Aorta (tissue), 5 donors: ENCODE data around the gene SEMA6B. TPM values are rescaled to one million over a fixed set of nuclear protein-coding genes. Genes with fewer than 3 reads are reported as not detected.
"Not testable (repeated sequence)": the region's sequence is repeated elsewhere in the genome, so short reads cannot be mapped to it uniquely, and the experiment has no call there.

Experiments used
- ATAC-seq: fragments of 200-7000 bp; cut with Tn5 transposase; one replicate; pipeline ENCODE4 v1.9.1; 2022; ENCODE audit warnings: moderate library complexity; ENCODE audit not compliant: low FRiP score
- DNase-seq, 2 donors: peaks; one replicate each; pipeline ENCODE4 v3.0.0-alpha.2; 2020
- H3K27ac ChIP-seq, 2 donors: one replicate each; pipeline ENCODE4 v1.5.1; 2013; ENCODE audit warnings: low read length in 2 of 2, mild to moderate bottlenecking in 2 of 2, moderate library complexity in 2 of 2, control low read depth in 1 of 2, inconsistent platforms in 1 of 2, low read depth in 1 of 2
- H3K27me3 ChIP-seq, 2 donors: one replicate each; pipeline ENCODE4 v1.6.1; 2013; ENCODE audit warnings: control low read depth in 1 of 2, low read length in 1 of 2, mild to moderate bottlenecking in 1 of 2, moderate library complexity in 1 of 2; ENCODE audit not compliant: insufficient read depth in 2 of 2, control insufficient read depth in 1 of 2
- H3K36me3 ChIP-seq, 2 donors: one replicate each; pipeline ENCODE4 v1.6.1; 2013; ENCODE audit warnings: control low read depth in 1 of 2, low read length in 1 of 2, mild to moderate bottlenecking in 1 of 2; ENCODE audit not compliant: insufficient read depth in 2 of 2, control insufficient read depth in 1 of 2
- H3K4me1 ChIP-seq, 2 donors: one replicate each; pipeline ENCODE4 v1.6.1; 2013; ENCODE audit warnings: low read length in 2 of 2, control low read depth in 1 of 2, mild to moderate bottlenecking in 1 of 2, moderate library complexity in 1 of 2; ENCODE audit not compliant: insufficient read depth in 2 of 2, control insufficient read depth in 1 of 2
- H3K4me3 ChIP-seq, 2 donors: one replicate each; pipeline ENCODE4 v1.5.1; 2013; ENCODE audit warnings: low read length in 2 of 2, control low read depth in 1 of 2, mild to moderate bottlenecking in 1 of 2
- H3K9me3 ChIP-seq: one replicate; pipeline ENCODE4 v1.6.1; 2013; ENCODE audit warnings: mild to moderate bottlenecking, low read length; ENCODE audit not compliant: control insufficient read depth
- WGBS, 2 donors: extraction: QIAGEN DNeasy Blood & Tissue Kit; methylation state at CpG; one replicate each; pipeline ENCODE4 v1.1.7; 2013; 5-methylcytosine and 5-hydroxymethylcytosine counted together
- intact Hi-C, 2 donors: fragments of 100-400 bp; cut with DNase I; formaldehyde crosslinking; loops; one replicate each; pipeline versions ENCODE4 v1.14.2 to v1.15.0; 2022
- polyA plus RNA-seq, 2 donors: library from polyadenylated mRNA; stranded (reverse); fragments of 200-250 nt; gene quantifications; one replicate each; pipeline ENCODE4 v1.2.3, GENCODE V29; 2013
- total RNA-seq, 2 donors: library from RNA; stranded (reverse); fragmentation: NEBNext Ultra II Directional; extraction: Animal tissue kit (Norgen Biotek cat#: 25700); gene quantifications; one replicate each; pipeline ENCODE4 v1.2.1, GENCODE V29; 2021
- donor health status: healthy with polysubstance abuse.
- donor health status: Bipolar disorder and iron deficiency.
- donor health status: DM: no; HTN: no; CAD: no.
- donor health status: DM: no; HTN: no; CAD: no.
- donor health status: DM: yes; HTN: yes; CAD: no.

The SEMA6B gene
- total and polyA plus RNA-seq, 4 donors, result 0.43 to 32.0 (median 13.5) TPM

DNA sequence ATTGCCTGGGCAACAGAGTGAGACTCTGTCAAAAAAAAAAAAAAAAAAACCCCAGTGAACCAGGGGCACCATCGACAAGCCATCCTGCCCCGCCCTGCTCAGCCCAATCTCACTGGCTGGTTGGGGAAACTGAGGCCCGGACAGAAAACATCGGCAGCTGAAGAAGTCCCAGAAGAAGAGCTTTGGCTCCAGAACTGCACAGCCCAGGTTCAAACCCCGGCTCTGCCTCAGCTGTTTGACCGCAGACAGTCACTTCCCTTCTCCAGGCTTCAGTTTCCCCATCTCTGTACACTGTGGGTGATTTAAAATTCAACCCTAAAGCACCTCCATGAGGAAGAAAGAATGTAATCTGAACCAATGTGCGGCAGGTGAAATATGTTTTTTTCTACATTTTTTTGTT lies 9.4 kb upstream of the SEMA6B start:
- H3K9me3 ChIP-seq, result no peaks in the 10 kb centered on the region
- intact Hi-C loops, result no loop called here
- ATAC-seq (no peak), DNase-seq (no peak)
- H3K27me3 ChIP-seq, result no peaks in the 10 kb centered on the region
- no peaks in the 10 kb centered on the region for H3K36me3 ChIP-seq
- WGBS, 2 donors, result 86 to 87% methylated on average over 7 of the region's 7 CpGs
- no peak overlapping the region for H3K27ac ChIP-seq
- H3K4me1 ChIP-seq, result no peaks in the 10 kb centered on the region
- no peak overlapping the region for H3K4me3 ChIP-seq

DNA sequence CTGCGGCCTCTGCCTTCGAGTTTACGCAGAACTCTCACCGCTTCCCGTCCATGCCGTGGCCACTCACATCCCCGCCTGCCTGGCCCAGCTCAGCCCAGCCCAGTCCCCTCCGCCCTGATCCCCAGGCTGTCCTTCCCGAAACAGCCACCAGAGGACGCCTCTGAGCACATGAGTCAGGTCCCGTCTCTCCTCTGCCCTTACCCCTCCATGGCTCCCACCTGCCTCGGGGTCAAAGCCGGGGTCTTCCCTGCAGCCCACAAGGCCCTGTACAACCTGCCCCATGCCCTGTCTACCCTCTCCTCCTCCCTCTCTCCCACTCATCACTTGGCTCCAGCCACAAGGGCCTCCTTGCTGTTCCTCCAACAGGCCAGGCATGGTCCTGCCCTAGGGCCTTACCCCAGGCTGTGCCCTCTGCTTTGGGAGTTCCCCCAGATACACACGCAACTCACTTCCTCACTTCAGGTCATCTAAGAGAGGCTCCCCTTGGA lies 8.1 kb upstream of the SEMA6B start:
- peak; percentile 55 for ATAC-seq
- WGBS, 2 donors, result 64 to 66% methylated on average over 14 of the region's 14 CpGs
- no peak overlapping the region for H3K27ac ChIP-seq

GRCh38 chr19:4566402-4567051 lies 7.0 kb upstream of the SEMA6B start:
- Histone ChIP-seq H3K4me3 (no peak overlapping the region), H3K27me3 (no peaks in the 10 kb centered on the region), H3K27ac (no peak overlapping the region), H3K4me1 (no peaks in the 10 kb centered on the region), H3K36me3 (no peaks in the 10 kb centered on the region), H3K9me3 (no peaks in the 10 kb centered on the region)
- DNase-seq, result no peak
- no peak for ATAC-seq
- 89% methylated on average over 35 of the region's 35 CpGs for WGBS, 2 donors
- intact Hi-C loops, result no loop called here

More for the DNA sequence above, 8.1 kb upstream of the SEMA6B start:
- H3K4me3 ChIP-seq, result no peak overlapping the region
- H3K4me1 ChIP-seq, result no peaks in the 10 kb centered on the region
- DNase-seq, result peak in 1 of 2 donors; percentile 87
- H3K36me3 ChIP-seq, result no peaks in the 10 kb centered on the region
- H3K9me3 ChIP-seq, result no peaks in the 10 kb centered on the region
- intact Hi-C loops, result no loop called here
- no peaks in the 10 kb centered on the region for H3K27me3 ChIP-seq

GRCh38 chr19:4563562-4563961 lies 4.1 kb upstream of the SEMA6B start:
- H3K4me3 ChIP-seq, ATAC-seq, DNase-seq, H3K9me3 ChIP-seq, intact Hi-C loops, H3K36me3 ChIP-seq, H3K27ac ChIP-seq, H3K27me3 ChIP-seq, H3K4me1 ChIP-seq: not testable (repeated sequence)
- WGBS, 2 donors, result 77 to 85% methylated on average over 5 of the region's 5 CpGs

- ATAC-seq, H3K4me1 ChIP-seq, H3K27ac ChIP-seq, H3K9me3 ChIP-seq, DNase-seq, H3K4me3 ChIP-seq, H3K36me3 ChIP-seq, intact Hi-C loops, H3K27me3 ChIP-seq: not testable (repeated sequence)
- WGBS, 2 donors, result 87 to 89% methylated on average over 5 to 7 of the region's 7 CpGs
Measured at GRCh38 chr19:4562085-4562484, 2.6 kb upstream of the SEMA6B start.

- DNase-seq, result no peak
- Histone ChIP-seq H3K9me3 (no peaks in the 10 kb centered on the region), H3K27ac (no peak overlapping the region), H3K36me3 (no peaks in the 10 kb centered on the region), H3K4me3 (no peak overlapping the region), H3K27me3 (no peaks in the 10 kb centered on the region), H3K4me1 (no peaks in the 10 kb centered on the region)
- ATAC-seq, result no peak
- intact Hi-C loops, result loop anchor here (5.0 kb wide), 1 partner anchor 79 kb away; the partner anchor contains the start of gene TNFAIP8L1 (in 2 of the 2)
- WGBS, 2 donors, result 22 to 24% methylated on average over 44 of the region's 44 CpGs
Measured at GRCh38 chr19:4557971-4558941, 1.2 kb downstream of the SEMA6B start.

DNA sequence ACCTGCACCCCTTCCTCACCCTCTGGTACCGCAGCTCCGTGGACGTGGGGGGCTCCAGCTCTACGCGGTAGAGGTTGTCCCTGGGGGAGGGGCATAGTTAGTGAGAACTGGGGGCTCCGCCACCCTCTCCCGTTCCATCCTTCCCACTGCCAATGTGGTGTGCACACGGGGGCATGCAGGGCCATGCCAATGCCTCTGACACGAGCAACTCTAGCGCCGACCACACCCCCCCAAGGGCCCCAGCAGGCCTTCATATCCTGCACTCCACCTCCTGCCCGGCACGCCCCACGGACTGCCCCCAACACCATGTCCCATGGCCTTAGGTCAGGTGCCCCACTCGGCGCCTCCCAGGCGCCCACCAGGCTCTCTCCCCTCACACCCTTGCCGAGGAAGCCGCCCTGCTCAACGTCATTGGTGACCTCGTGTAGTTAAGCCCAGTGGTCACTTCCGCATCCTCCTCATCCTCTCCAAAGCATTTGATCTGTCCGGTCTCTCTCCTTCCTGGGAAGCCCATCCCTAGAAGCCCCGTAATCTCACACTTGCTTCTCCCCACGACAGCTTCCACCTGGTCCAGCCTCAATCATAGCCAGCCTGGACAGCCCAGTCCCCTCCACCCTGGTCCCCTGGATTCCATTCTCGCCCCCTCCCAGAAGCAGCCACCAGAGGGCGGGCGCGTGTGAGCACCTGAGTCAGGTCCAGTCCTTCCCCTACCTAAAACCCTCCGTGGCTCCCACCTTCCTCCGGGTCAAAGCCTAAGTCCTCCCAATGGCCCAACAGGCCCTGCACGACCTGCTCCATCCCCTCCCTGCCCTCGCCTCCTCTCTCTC lies 2.1 kb downstream of the SEMA6B start:
- no peak for ATAC-seq
- Histone ChIP-seq H3K4me3 (no peak overlapping the region), H3K27ac (no peak overlapping the region), H3K27me3 (no peaks in the 10 kb centered on the region), H3K4me1 (no peaks in the 10 kb centered on the region), H3K9me3 (no peaks in the 10 kb centered on the region), H3K36me3 (no peaks in the 10 kb centered on the region)
- intact Hi-C loops, result loop anchor here (5.0 kb wide), 1 partner anchor 80 kb away; the partner anchor contains the start of gene TNFAIP8L1 (in 2 of the 2)
- DNase-seq, result no peak
- 80 to 81% methylated on average over 33 of the region's 33 CpGs for WGBS, 2 donors

- 72 to 75% methylated on average over 20 to 25 of the region's 25 CpGs for WGBS, 2 donors
- DNase-seq (no peak), ATAC-seq (no peak)
- H3K9me3 ChIP-seq, result no peaks in the 10 kb centered on the region
- intact Hi-C loops, result loop anchor here (5.0 kb wide), 1 partner anchor 81 kb away; the partner anchor contains the start of gene TNFAIP8L1 (in 2 of the 2)
- no peaks in the 10 kb centered on the region for H3K36me3 ChIP-seq
- no peaks in the 10 kb centered on the region for H3K27me3 ChIP-seq
- no peak overlapping the region for H3K4me3 ChIP-seq
- H3K27ac ChIP-seq, result no peak overlapping the region
- H3K4me1 ChIP-seq, result no peaks in the 10 kb centered on the region
Measured at GRCh38 chr19:4556597-4557127, 2.8 kb downstream of the SEMA6B start.
